Measurements from ENCODE around the gene TIAM2. TPM values are rescaled to one million over a fixed set of nuclear protein-coding genes. Genes with fewer than 3 reads are reported as not detected.

The TIAM2 gene
- total and polyA plus RNA-seq, 9 of the 15 experiments (the other 6 are each of a cell fraction or from before 2014, with no cell fraction given): 0.73 to 6.5 (median 4.3) TPM

- no peaks in the 10 kb centered on the region for H4K20me1 ChIP-seq (replicated peaks; ENCODE audit: control insufficient read depth, insufficient read depth, low read length)
- H3K9me3 ChIP-seq (replicated peaks; ENCODE audit: control insufficient read depth, insufficient read depth, low read depth, low read length): no peaks in the 10 kb centered on the region
- no TSS peak for BruUV-seq (replicated peaks)
- DNase-seq (ENCODE audit: extremely low read depth in 1 of 4, low spot score in 3 of 4) (no peak), ATAC-seq (no peak), FAIRE-seq (no peak)
- no peak overlapping the region for H3K27ac ChIP-seq (ENCODE audit: extremely low read depth, low read depth, low read length)
- 0% methylated on average over 5 of the region's 5 CpGs for WGBS (ENCODE audit: insufficient coverage, low coverage, missing lambda C conversion rate)
- no peaks in the 10 kb centered on the region for H3K79me2 ChIP-seq (ENCODE audit: control insufficient read depth, insufficient read depth, low read length)
- in situ Hi-C loops (cut with MboI): no loop called here
- no peak overlapping the region for H2AFZ ChIP-seq (ENCODE audit: low read depth, low read length)
- TF ChIP-seq ETV1 (tag; conservative IDR thresholded peaks at IDR 0.05; ENCODE audit: low read depth) (no peak), NEUROD1 (IDR thresholded peaks at IDR 0.05; ENCODE audit: borderline replicate concordance, low read depth, low read length, partially characterized antibody) (no peak), CSDE1 (IDR thresholded peaks at IDR 0.05) (no peak), ARID1B (IDR thresholded peaks at IDR 0.05) (no peak)
- H3K4me1 ChIP-seq (replicated peaks in 1 of 2; ENCODE audit: control insufficient read depth in 2 of 2, insufficient read depth in 2 of 2, low read length in 2 of 2): no peaks in the 10 kb centered on the region
- no peaks in the 10 kb centered on the region for H3K36me3 ChIP-seq (ENCODE audit: control insufficient read depth, insufficient read depth, low read length)
- H3K27me3 ChIP-seq (ENCODE audit: control insufficient read depth in 2 of 2, insufficient read depth in 2 of 2, low read length in 2 of 2): peaks cover 36 to 41% of the 10 kb centered on the region in 2 experiments
- H3K4me3 ChIP-seq: no peak overlapping the region
- no peaks in the 10 kb centered on the region for H3K9me1 ChIP-seq (ENCODE audit: control insufficient read depth, insufficient read depth, low read length)
- H3K9ac ChIP-seq (ENCODE audit: insufficient read depth in 1 of 2, low read depth in 2 of 2, low read length in 2 of 2): no peak overlapping the region
- no peak overlapping the region for H3K4me2 ChIP-seq (ENCODE audit: insufficient read depth, low read length)
- ChIA-PET POLR2A (no interaction called here), CTCF (ENCODE audit: low intra/inter-chr PET ratio) (no interaction called here)
- intact Hi-C loops (cut with micrococcal nuclease): no loop called here
Measured at GRCh38 chr6:155207223-155207622, 212.1 kb downstream of the TIAM2 start.

- no peaks in the 10 kb centered on the region for H3K9me3 ChIP-seq (replicated peaks; ENCODE audit: control insufficient read depth, insufficient read depth, low read depth, low read length)
- TF ChIP-seq ZC3H8 (IDR thresholded peaks at IDR 0.05) (no peak), ZEB2 (IDR thresholded peaks at IDR 0.05) (no peak), HINFP (tag; conservative IDR thresholded peaks at IDR 0.05; ENCODE audit: low read depth) (no peak), CC2D1A (IDR thresholded peaks at IDR 0.05) (no peak), ZNF280A (IDR thresholded peaks at IDR 0.05; ENCODE audit: low read depth, partially characterized antibody) (no peak), SIN3A (IDR thresholded peaks at IDR 0.05; ENCODE audit: borderline replicate concordance in 2 of 2, control insufficient read depth in 1 of 2, low read depth in 2 of 2, low read length in 2 of 2) (no peak), ZBTB8A (IDR thresholded peaks at IDR 0.05; ENCODE audit: partially characterized antibody) (no peak), ZNF668 (CRISPR knock-in tag; IDR thresholded peaks at IDR 0.05) (no peak), SMARCB1 (IDR thresholded peaks at IDR 0.05; ENCODE audit: insufficient read length, low read depth) (no peak)
- H3K9me1 ChIP-seq (ENCODE audit: control insufficient read depth, insufficient read depth, low read length): no peaks in the 10 kb centered on the region
- CTCF ChIA-PET (ENCODE audit: low intra/inter-chr PET ratio): no interaction called here
- no peak for DNase-seq (ENCODE audit: extremely low read depth in 1 of 4, low spot score in 3 of 4)
- peaks cover 51 to 69% of the 10 kb centered on the region in 2 experiments for H3K27me3 ChIP-seq (ENCODE audit: control insufficient read depth in 2 of 2, insufficient read depth in 2 of 2, low read length in 2 of 2)
- ATAC-seq: no peak
- intact Hi-C loops (cut with micrococcal nuclease) (no loop called here), in situ Hi-C loops (cut with MboI) (no loop called here)
- H3K9ac ChIP-seq (ENCODE audit: insufficient read depth in 1 of 2, low read depth in 2 of 2, low read length in 2 of 2): no peak overlapping the region
- no peaks in the 10 kb centered on the region for H4K20me1 ChIP-seq (replicated peaks; ENCODE audit: control insufficient read depth, insufficient read depth, low read length)
- no peaks in the 10 kb centered on the region for H3K79me2 ChIP-seq (ENCODE audit: control insufficient read depth, insufficient read depth, low read length)
- no peak overlapping the region for H3K4me2 ChIP-seq (ENCODE audit: insufficient read depth, low read length)
- no peak overlapping the region for H3K27ac ChIP-seq (ENCODE audit: extremely low read depth, low read depth, low read length)
- H3K4me3 ChIP-seq: no peak overlapping the region
- peaks cover 0 to 5% of the 10 kb centered on the region in 2 experiments; a peak in 1 of 5 replicates for H3K4me1 ChIP-seq (replicated peaks in 1 of 2; ENCODE audit: control insufficient read depth in 2 of 2, insufficient read depth in 2 of 2, low read length in 2 of 2)
- no peak overlapping the region for H2AFZ ChIP-seq (ENCODE audit: low read depth, low read length)
- no TSS peak for BruUV-seq (replicated peaks)
- 0% methylated on average over 3 of the region's 3 CpGs for WGBS (ENCODE audit: insufficient coverage, low coverage, missing lambda C conversion rate)
- peak; percentile 29 for FAIRE-seq
- POLR2A ChIA-PET: no interaction called here
- H3K36me3 ChIP-seq (ENCODE audit: control insufficient read depth, insufficient read depth, low read length): no peaks in the 10 kb centered on the region
Measured at GRCh38 chr6:155212106-155212505, 217.0 kb downstream of the TIAM2 start.

Measured in K562 (cell line).